A673 (cell line): Measurements from ENCODE around the gene POC5.

Experiments used
- CTCF ChIP-seq: fragments of 300-800, 200-600 bp; sonication (generic); conservative IDR thresholded peaks from 2 replicates; pipeline ENCODE4 v1.5.1; 2017; ENCODE audit warnings: low read depth, mild to moderate bottlenecking, antibody characterized with exemption, low read length, moderate library complexity, mixed read lengths
- EZH2 ChIP-seq: fragments of 200-600 bp; sonication (generic); IDR thresholded peaks from 2 replicates; pipeline ENCODE4 v1.6.1; 2017; ENCODE audit warnings: borderline replicate concordance, low read depth, mild to moderate bottlenecking, mixed read lengths, antibody characterized with exemption, low read length; ENCODE audit not compliant: poor library complexity, severe bottlenecking

- TF ChIP-seq CTCF, result no peak
- TF ChIP-seq EZH2, result no peak
Measured at GRCh38 chr5:75729321-75729720, 12.1 kb upstream of the POC5 start.
